Measurements from ENCODE around the gene RASSF3. TPM values are rescaled to one million over a fixed set of nuclear protein-coding genes. Genes with fewer than 3 reads are reported as not detected.

The RASSF3 gene
- total RNA-seq, 1 donor from 2014 or later, result 43.5 TPM

GRCh38 chr12:64696080-64696741 lies 85.9 kb downstream of the RASSF3 start:
- Mint-ChIP-seq H3K27ac (ENCODE audit: unreplicated experiment) (no peak overlapping the region), H3K4me3 (ENCODE audit: unreplicated experiment) (no peak overlapping the region), H3K36me3 (ENCODE audit: low read depth, unreplicated experiment) (peaks cover 20% of the 10 kb centered on the region), H3K4me1 (ENCODE audit: unreplicated experiment) (peaks cover 31% of the 10 kb centered on the region), H3K9me3 (ENCODE audit: unreplicated experiment) (no peaks in the 10 kb centered on the region), H3K27me3 (ENCODE audit: unreplicated experiment) (no peaks in the 10 kb centered on the region)
- TF ChIP-seq, protein P1, sequence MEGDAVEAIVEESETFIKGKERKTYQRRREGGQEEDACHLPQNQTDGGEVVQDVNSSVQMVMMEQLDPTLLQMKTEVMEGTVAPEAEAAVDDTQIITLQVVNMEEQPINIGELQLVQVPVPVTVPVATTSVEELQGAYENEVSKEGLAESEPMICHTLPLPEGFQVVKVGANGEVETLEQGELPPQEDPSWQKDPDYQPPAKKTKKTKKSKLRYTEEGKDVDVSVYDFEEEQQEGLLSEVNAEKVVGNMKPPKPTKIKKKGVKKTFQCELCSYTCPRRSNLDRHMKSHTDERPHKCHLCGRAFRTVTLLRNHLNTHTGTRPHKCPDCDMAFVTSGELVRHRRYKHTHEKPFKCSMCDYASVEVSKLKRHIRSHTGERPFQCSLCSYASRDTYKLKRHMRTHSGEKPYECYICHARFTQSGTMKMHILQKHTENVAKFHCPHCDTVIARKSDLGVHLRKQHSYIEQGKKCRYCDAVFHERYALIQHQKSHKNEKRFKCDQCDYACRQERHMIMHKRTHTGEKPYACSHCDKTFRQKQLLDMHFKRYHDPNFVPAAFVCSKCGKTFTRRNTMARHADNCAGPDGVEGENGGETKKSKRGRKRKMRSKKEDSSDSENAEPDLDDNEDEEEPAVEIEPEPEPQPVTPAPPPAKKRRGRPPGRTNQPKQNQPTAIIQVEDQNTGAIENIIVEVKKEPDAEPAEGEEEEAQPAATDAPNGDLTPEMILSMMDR (IDR thresholded peaks at IDR 0.05; ENCODE audit: unreplicated experiment), result peak; percentile 19
- DNase-seq (ENCODE audit: low spot score), result no peak

GRCh38 chr12:64699504-64700115 lies 89.3 kb downstream of the RASSF3 start:
- Mint-ChIP-seq H3K27ac (ENCODE audit: unreplicated experiment) (no peak overlapping the region), H3K4me1 (ENCODE audit: unreplicated experiment) (peaks cover 9% of the 10 kb centered on the region), H3K27me3 (ENCODE audit: unreplicated experiment) (no peaks in the 10 kb centered on the region), H3K36me3 (ENCODE audit: low read depth, unreplicated experiment) (peaks cover 8% of the 10 kb centered on the region), H3K4me3 (ENCODE audit: unreplicated experiment) (peak overlapping the region; percentile 47), H3K9me3 (ENCODE audit: unreplicated experiment) (no peaks in the 10 kb centered on the region)
- no peak for DNase-seq (ENCODE audit: low spot score)
- TF ChIP-seq, protein P1 (IDR thresholded peaks at IDR 0.05; ENCODE audit: unreplicated experiment), result no peak

DNA sequence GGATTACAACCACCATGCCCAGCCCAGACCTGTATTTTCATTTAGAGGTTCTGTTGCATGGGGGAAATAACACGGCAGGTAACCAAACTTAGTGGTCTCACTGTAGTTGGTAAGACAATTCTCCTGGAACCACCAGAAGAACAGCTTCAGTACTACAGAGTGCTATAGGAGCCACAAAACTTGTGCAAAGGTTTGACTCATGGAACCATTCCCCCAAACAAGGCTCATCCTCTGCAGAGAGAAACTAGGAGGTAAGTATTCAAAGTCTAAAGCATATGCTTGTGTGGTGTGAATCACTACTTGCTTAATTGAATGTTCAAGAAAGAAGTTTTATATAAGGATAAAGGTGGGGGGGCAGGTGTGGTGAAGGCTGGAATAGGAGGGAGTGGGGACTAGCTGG lies 90.2 kb downstream of the RASSF3 start:
- Mint-ChIP-seq H3K36me3 (ENCODE audit: low read depth, unreplicated experiment) (peaks cover 4% of the 10 kb centered on the region), H3K27ac (ENCODE audit: unreplicated experiment) (no peak overlapping the region), H3K4me1 (ENCODE audit: unreplicated experiment) (peaks cover 4% of the 10 kb centered on the region), H3K27me3 (ENCODE audit: unreplicated experiment) (no peaks in the 10 kb centered on the region), H3K9me3 (ENCODE audit: unreplicated experiment) (no peaks in the 10 kb centered on the region), H3K4me3 (ENCODE audit: unreplicated experiment) (no peak overlapping the region)
- DNase-seq (ENCODE audit: low spot score), result no peak
- TF ChIP-seq, protein P1 (IDR thresholded peaks at IDR 0.05; ENCODE audit: unreplicated experiment), result no peak

- Mint-ChIP-seq H3K36me3 (ENCODE audit: low read depth, unreplicated experiment) (peaks cover 4% of the 10 kb centered on the region), H3K9me3 (ENCODE audit: unreplicated experiment) (no peaks in the 10 kb centered on the region), H3K27me3 (ENCODE audit: unreplicated experiment) (no peaks in the 10 kb centered on the region), H3K4me1 (ENCODE audit: unreplicated experiment) (peaks cover 6% of the 10 kb centered on the region), H3K4me3 (ENCODE audit: unreplicated experiment) (no peak overlapping the region), H3K27ac (ENCODE audit: unreplicated experiment) (no peak overlapping the region)
- no peak for DNase-seq (ENCODE audit: low spot score)
- TF ChIP-seq, protein P1 (IDR thresholded peaks at IDR 0.05; ENCODE audit: unreplicated experiment), result no peak
Observed at GRCh38 chr12:64701283-64701682, 91.0 kb downstream of the RASSF3 start.

DNA sequence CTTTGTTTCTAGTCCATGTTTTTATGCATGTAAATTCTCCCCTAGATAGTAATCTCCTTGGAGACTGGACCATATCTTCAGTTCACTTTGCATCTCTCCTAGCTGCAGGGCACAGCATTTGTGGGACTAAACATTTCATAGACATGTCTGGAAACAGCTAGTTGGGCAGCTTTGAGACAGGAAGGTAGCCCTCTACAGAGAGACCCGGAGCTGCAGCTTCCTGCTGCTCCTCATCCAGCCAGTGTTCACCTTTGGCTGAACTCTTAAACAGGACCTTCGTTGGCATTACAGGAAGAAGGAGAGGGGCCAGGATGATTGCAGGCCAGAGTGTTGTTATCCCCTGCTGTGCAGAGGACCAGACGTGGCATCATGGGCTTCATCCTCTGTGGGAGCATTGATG lies 96.0 kb downstream of the RASSF3 start:
- Mint-ChIP-seq H3K4me3 (ENCODE audit: unreplicated experiment) (no peak overlapping the region), H3K9me3 (ENCODE audit: unreplicated experiment) (no peaks in the 10 kb centered on the region), H3K27ac (ENCODE audit: unreplicated experiment) (no peak overlapping the region), H3K36me3 (ENCODE audit: low read depth, unreplicated experiment) (no peaks in the 10 kb centered on the region), H3K27me3 (ENCODE audit: unreplicated experiment) (no peaks in the 10 kb centered on the region), H3K4me1 (ENCODE audit: unreplicated experiment) (peaks cover 9% of the 10 kb centered on the region)
- TF ChIP-seq, protein P1 (IDR thresholded peaks at IDR 0.05; ENCODE audit: unreplicated experiment), result no peak
- no peak for DNase-seq (ENCODE audit: low spot score)
